GM23248 (cell line): ENCODE results near the gene MMP3.

Experiments used
- EZH2 ChIP-seq: fragments of 200-600 bp; sonication (generic); IDR thresholded peaks from 2 replicates; pipeline ENCODE4 v1.6.1; 2018; ENCODE audit warnings: antibody characterized with exemption, mild to moderate bottlenecking; ENCODE audit not compliant: insufficient read depth, poor library complexity, severe bottlenecking
- EZH2phosphoT487 ChIP-seq: fragments of 200-600 bp; sonication (generic); IDR thresholded peaks from 2 replicates; pipeline ENCODE4 v1.6.1; 2018; ENCODE audit warnings: antibody characterized with exemption, moderate library complexity, mild to moderate bottlenecking, low read depth; ENCODE audit not compliant: insufficient read depth

- TF ChIP-seq EZH2 (no peak), EZH2phosphoT487 (no peak)
Observed at GRCh38 chr11:102832612-102833011, 10.8 kb downstream of the MMP3 start.
